HG03175 (cell line): ENCODE results near the gene AP1S3.
"Not testable (repeated sequence)": the region's sequence is repeated elsewhere in the genome, so short reads cannot be mapped to it uniquely, and the experiment has no call there.

Source experiments
- ATAC-seq: cut with Tn5 transposase; IDR thresholded peaks from one replicate; pipeline ENCODE4 v1.9.1; 2021; ENCODE audit warnings: mild to moderate bottlenecking, moderate library complexity; ENCODE audit not compliant: unreplicated experiment

The AP1S3 gene

GRCh38 chr2:223811757-223812156, 25.6 kb downstream of the AP1S3 start:
- ATAC-seq = no peak

- ATAC-seq = no peak
Observed at GRCh38 chr2:223805008-223805407, 32.4 kb downstream of the AP1S3 start.

- ATAC-seq = no peak
Observed at GRCh38 chr2:223801736-223802135, 35.6 kb downstream of the AP1S3 start.

- ATAC-seq = no peak
Observed at GRCh38 chr2:223800908-223801307, 36.5 kb downstream of the AP1S3 start.

GRCh38 chr2:223797811-223798721, 39.3 kb downstream of the AP1S3 start:
- peak; percentile 100 for ATAC-seq

- no peak for ATAC-seq
Observed at GRCh38 chr2:223797037-223797436, 40.3 kb downstream of the AP1S3 start.

- no peak for ATAC-seq
Observed at GRCh38 chr2:223789423-223789822, 48.0 kb downstream of the AP1S3 start.

- ATAC-seq = no peak
Observed at GRCh38 chr2:223788826-223789225, 48.6 kb downstream of the AP1S3 start.

- ATAC-seq = not testable (repeated sequence)
Observed at GRCh38 chr2:223788106-223788505, 49.3 kb downstream of the AP1S3 start.

- no peak for ATAC-seq
Observed at GRCh38 chr2:223787358-223787757, 50.0 kb downstream of the AP1S3 start.

- ATAC-seq = no peak
Observed at GRCh38 chr2:223786943-223787342, 50.4 kb downstream of the AP1S3 start.

- no peak for ATAC-seq
Observed at GRCh38 chr2:223786236-223786635, 51.1 kb downstream of the AP1S3 start.

GRCh38 chr2:223784221-223784772, 53.1 kb downstream of the AP1S3 start:
- ATAC-seq = no peak

- no peak for ATAC-seq
Observed at GRCh38 chr2:223782629-223783028, 54.8 kb downstream of the AP1S3 start.

- ATAC-seq = no peak
Observed at GRCh38 chr2:223781560-223781959, 55.8 kb downstream of the AP1S3 start.

GRCh38 chr2:223779877-223780276, 57.5 kb downstream of the AP1S3 start:
- ATAC-seq = peak; percentile 86

GRCh38 chr2:223774193-223774592, 63.2 kb downstream of the AP1S3 start:
- ATAC-seq = no peak

GRCh38 chr2:223772363-223772762, 65.0 kb downstream of the AP1S3 start:
- ATAC-seq = no peak

- no peak for ATAC-seq
Observed at GRCh38 chr2:223771475-223771874, 65.9 kb downstream of the AP1S3 start.

- ATAC-seq = no peak
Observed at GRCh38 chr2:223768179-223768578, 69.2 kb downstream of the AP1S3 start.

- no peak for ATAC-seq
Observed at GRCh38 chr2:223767341-223767740, 70.0 kb downstream of the AP1S3 start.

- ATAC-seq = no peak
Observed at GRCh38 chr2:223765221-223765785, 72.1 kb downstream of the AP1S3 start.
